Measurements from ENCODE around the gene PSD2.

PSD2 gene

DNA sequence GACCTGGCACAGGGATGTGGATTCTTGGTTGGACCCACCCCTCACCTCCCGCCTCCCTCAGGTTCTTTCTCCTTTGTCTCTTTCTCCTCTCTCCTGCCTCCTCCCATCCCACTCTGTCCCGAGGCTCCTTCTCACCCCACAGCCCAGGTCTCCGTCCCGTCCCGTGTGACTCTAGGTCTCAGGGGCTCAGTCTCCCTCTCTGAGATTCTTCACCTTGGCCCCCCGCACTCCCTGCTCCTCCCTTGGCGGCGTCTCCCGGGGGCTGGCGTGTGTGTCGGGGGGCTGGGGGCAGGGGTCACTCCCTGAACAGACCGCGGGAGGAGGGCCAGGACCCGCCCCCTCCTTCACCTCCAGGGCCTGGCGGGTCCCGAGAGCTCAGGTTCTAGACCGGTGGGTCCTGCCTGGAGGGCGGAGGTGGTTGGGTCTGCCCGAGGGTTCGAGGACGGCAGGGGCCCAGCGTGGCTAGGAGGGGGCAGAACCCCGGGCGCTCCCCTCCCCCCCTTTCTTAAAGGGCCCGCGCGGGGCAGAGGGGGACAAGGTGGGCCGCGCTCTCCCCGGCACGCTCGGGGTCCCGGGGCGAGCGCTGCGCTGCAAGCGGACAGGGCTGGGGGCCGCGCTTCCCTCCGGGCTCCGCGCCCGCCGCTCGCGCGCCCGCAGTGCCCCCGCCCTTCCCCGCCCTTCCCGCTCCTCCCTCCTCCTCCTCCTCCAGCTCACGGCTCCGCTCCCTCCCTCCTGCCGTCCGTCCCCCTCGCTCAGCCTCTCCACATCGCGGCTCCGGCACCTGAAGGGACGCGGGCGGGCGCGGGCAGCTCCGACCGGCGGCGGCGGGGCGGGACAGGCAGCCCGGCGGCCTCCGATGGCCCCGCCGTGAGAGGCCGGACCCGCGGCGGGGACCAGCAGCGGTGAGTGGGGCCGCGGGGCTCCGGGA, at the start of gene PSD2:
PSD2 (plus strand) TSS at position 735 of the 928 bp plus-strand sequence. CDS start 13,633 bp downstream, outside the sequence.
- no peak for DNase-seq

- peak; percentile 87 for DNase-seq
These were observed 48.7 kb upstream of the PSD2 start for GRCh38 chr5:139746691-139747582.

DNA sequence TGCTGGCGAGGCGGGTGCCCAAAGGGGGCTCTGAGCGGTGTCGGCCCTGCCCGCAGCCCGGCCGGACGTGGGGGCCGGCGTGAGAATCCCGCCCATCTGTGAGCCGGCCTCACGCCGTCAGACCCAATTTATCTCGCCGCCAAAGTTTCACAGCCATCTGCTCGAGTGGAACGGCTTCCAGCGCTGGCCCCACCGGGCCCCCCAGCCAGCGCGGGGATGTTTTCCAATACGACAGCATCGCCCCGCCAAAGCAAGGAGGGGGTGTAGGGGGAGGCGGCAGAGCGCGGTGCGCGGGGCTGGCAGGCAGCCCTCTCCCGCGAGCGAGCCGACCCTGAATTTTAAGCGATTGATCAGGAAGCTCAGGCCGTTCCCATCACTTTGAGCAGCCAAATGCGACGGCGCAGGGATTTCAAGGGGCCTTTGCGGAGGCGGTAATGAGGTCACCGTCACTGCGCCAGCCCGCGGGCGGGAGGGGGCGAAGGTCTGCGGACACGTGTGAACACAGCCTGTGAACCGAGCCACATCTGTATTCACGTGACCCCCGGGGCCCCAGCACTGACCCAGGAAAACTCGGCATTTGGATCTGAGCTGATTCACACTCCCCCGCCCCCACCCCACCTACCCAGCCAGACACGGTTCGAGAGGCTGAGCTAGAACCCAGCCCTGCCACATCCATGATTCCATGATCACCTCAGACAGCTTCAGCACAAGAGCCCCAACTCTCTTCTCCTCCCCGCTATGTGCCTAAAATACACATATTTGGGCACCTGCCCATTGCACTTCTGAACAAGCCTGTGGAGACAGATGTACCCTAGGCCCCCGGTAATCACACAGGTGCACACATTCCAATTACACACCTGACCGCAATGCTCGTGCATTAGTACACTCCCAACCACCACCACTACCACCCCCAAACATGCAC, 47.8 kb upstream of the PSD2 start:
- DNase-seq: peak; percentile 83

- no peak for DNase-seq
These were observed 47.1 kb upstream of the PSD2 start for GRCh38 chr5:139748505-139748826.

- no peak for DNase-seq
These were observed 46.4 kb upstream of the PSD2 start for GRCh38 chr5:139749242-139749641.

GRCh38 chr5:139751236-139751635, 44.4 kb upstream of the PSD2 start:
- DNase-seq: no peak

- no peak for DNase-seq
These were observed 42.8 kb upstream of the PSD2 start for GRCh38 chr5:139752506-139753473.

GRCh38 chr5:139755892-139756671, 39.5 kb upstream of the PSD2 start:
- DNase-seq: no peak

- DNase-seq: no peak
These were observed 38.6 kb upstream of the PSD2 start for GRCh38 chr5:139756971-139757370.

GRCh38 chr5:139757727-139758509, 37.7 kb upstream of the PSD2 start:
- no peak for DNase-seq

DNA sequence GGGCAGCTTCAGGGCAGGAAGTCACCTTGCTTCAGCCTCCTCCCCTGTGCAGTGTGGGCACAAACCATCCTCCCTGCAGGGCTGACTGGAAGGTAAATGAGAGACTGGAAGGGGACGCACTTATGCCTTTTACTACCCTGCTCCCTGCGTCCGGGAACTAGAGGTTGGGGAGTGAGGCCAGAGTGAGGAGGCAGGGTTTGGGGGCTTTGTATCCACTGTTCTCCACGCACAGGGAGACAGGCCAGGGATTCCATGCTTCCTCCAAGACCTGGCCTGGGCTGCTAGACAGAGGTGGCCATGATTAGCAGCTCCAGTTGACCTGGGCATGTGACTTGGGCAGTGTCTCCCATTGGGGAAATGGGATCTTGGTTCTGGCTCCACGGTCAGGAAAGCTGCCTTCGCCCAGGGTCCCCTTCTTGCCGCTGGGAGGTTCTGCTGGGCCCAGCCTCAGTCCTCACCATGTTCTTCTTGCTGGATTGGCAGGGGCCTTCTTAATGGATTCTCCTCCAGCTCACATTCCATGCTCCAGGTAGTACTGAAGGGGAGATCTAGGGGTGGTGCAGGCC, 37.0 kb upstream of the PSD2 start:
- no peak for DNase-seq

DNA sequence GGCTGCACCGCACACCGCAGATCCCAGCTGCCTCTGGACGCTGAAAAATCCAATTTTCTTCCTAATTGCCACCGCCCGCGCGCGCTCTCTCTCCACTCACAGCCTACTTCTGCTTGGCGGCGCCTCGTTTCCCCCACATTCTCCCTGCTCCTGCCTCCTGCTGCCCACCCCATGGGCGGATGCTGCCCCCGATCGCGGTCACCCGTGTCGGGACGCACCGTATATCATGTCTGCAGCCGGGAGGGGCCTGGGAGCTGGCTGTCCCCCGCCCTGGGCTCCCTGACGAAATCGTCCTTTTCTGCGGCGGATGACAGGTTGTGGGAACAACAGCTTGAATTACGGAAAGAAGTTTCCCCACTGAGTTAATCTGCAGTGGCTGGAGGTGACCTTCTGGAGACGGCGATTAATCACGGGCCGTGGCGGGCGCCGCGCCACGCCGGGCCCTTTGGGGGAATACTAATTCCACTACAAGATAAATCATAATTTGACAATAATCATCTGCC, 36.3 kb upstream of the PSD2 start:
- DNase-seq: no peak

DNA sequence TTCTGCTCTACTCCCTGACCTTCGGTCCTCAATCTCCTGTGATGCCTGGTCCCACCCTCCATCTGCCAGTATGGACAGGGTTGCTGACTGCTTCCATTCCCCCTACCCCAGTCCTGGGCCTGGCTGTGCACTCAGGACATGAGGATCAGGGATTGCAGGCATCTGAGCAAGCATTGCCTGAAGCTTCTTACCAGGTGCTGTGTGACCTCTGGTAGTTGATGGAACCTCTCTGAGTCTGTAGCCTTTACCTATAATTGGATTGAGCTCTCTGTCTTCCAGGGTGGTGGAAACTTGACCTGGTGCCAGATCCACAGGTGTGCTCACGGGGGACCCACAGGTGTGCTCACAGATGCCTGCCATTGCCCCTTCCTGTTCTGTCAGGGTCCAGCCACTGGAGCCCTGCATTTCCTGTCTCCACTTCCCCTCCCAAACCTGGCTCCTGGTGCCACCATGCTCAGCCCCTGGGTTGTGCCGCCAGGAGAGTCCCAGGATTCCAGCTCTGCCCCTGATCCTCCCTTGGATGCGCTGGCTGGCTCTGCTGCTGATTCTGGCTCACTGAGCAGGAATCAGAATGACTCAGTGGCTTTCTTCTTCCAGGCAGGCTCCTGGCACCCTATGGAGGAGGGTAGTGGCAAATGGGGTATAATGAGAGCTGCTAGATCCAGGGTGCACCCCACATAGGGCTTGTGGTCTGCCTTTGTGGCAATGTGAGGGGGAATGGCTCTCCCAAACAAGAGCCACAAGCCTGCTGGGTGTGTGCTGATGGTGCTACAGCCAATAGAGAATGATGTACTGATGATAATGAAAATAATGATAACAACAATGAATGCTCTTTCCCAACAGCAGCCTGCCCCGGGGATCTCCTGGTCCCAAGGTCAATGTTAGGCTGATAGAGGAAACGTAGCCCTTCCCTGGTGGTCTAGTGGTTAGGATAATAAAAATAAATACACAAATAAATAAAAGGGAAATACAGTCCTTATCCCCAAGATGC, 35.2 kb upstream of the PSD2 start:
- no peak for DNase-seq

DNA sequence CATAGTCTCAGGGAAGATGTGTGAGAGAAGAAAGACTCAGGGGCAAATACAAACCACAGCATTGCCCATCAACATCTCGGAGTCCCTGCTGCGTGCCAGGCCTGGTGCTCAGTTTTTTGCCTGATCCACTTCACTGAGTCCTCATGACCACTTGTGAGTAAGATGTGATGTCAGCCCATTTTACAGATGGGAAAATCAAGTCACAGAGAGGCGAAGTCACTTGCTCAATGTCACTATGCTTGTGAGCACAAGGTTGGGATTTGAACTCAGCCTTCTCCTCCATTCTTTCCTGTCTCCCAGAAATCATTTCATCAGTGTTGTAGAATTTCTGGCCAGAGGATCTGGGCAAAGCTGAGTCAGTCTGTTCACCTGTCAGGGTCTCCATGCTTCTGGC, 34.6 kb upstream of the PSD2 start:
- no peak for DNase-seq

GRCh38 chr5:139761501-139761900, 34.1 kb upstream of the PSD2 start:
- DNase-seq: no peak

DNA sequence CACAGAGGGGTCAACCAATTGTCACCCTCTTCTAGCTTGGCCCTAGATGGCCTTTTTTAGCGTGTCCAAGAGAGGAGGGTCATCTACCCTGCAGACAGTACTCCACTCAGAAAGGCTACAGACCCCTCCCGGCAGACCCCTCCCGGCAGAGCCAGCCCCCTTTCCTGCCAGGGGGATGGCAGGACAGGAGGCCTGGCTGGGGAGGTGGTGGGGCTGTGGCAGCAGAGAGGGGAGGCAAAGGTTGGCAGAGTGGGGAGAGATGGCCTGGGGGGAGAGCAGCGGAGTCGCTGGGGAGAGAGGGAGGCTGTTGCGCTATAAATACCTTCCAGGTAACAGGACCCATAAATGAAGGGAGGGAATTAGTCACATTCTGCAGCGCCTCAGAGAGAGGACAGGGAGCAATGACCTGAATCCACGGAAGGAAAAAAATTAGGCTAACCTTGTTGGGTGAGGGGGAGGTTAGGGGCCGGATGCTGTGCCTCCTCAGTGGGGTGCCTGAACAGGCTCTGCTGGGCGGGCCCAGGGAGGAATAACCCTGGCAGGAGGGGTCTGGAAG, 32.9 kb upstream of the PSD2 start:
- no peak for DNase-seq

GRCh38 chr5:139763280-139763929, 32.2 kb upstream of the PSD2 start:
- peak; percentile 55 for DNase-seq
